Lung (tissue), 12 donors: ENCODE results near the gene MST1. TPM values are rescaled to one million over a fixed set of nuclear protein-coding genes. Genes with fewer than 3 reads are reported as not detected.

ENCODE experiments used
- ATAC-seq: fragments of 200-7000 bp; cut with Tn5 transposase; one replicate; pipeline ENCODE4 v1.9.1; 2020; ENCODE audit warnings: moderate number of reproducible peaks; ENCODE audit not compliant: insufficient read depth, low FRiP score
- DNase-seq, 3 donors: peaks; one replicate each; pipeline ENCODE4 v3.0.0-alpha.2; 2013 to 2017
- H3K27ac ChIP-seq, 2 donors: one replicate each; pipeline ENCODE4 v1.5.1; 2013; ENCODE audit warnings: mild to moderate bottlenecking in 2 of 2, moderate library complexity in 2 of 2, control low read depth in 1 of 2, inconsistent platforms in 1 of 2, low read depth in 1 of 2, low read length in 1 of 2
- H3K27me3 ChIP-seq, 3 donors: one replicate each; pipeline ENCODE4 v1.5.1; 2013; ENCODE audit warnings: low read length in 2 of 3; ENCODE audit not compliant: control insufficient read depth in 3 of 3, insufficient read depth in 3 of 3
- H3K36me3 ChIP-seq, 4 donors: one replicate each; pipeline ENCODE4 v1.5.1; 2013; ENCODE audit warnings: low read length in 4 of 4, mild to moderate bottlenecking in 1 of 4, moderate library complexity in 1 of 4; ENCODE audit not compliant: control insufficient read depth in 4 of 4, insufficient read depth in 4 of 4
- H3K4me1 ChIP-seq, 5 donors: one replicate each; pipeline ENCODE4 v1.5.1; 2013; ENCODE audit warnings: low read length in 5 of 5, mild to moderate bottlenecking in 2 of 5, moderate library complexity in 1 of 5; ENCODE audit not compliant: control insufficient read depth in 5 of 5, insufficient read depth in 5 of 5
- H3K4me3 ChIP-seq: one replicate; pipeline ENCODE4 v1.5.1; 2013; ENCODE audit warnings: mild to moderate bottlenecking, control low read depth, moderate library complexity
- H3K9ac ChIP-seq, 2 donors: one replicate each; pipeline ENCODE4 v1.5.1; 2013; ENCODE audit warnings: low read length in 2 of 2, control low read depth in 1 of 2; ENCODE audit not compliant: insufficient read depth in 1 of 2
- H3K9me3 ChIP-seq, 4 donors: one replicate each; pipeline ENCODE4 v1.5.1; 2013; ENCODE audit warnings: low read length in 3 of 4, mild to moderate bottlenecking in 1 of 4, moderate library complexity in 1 of 4; ENCODE audit not compliant: control insufficient read depth in 4 of 4, insufficient read depth in 3 of 4
- WGBS, 2 donors: extraction: QIAGEN DNeasy Blood & Tissue Kit; methylation state at CpG; one replicate each; pipeline ENCODE4 v1.1.7; 2013; 5-methylcytosine and 5-hydroxymethylcytosine counted together
- polyA plus RNA-seq, 2 donors: library from polyadenylated mRNA; stranded (reverse); fragments of 200-250 nt; gene quantifications; one replicate each; pipeline ENCODE4 v1.2.1, GENCODE V29; 2013
- total RNA-seq, 2 donors: library from RNA; depleted of rRNA in 1 of 2; stranded (reverse); fragments of >200 nt in 1 of 2; gene quantifications; one replicate each; pipeline ENCODE4 v1.2.1, GENCODE V29; 2014 to 2021
- TF ChIP-seq, protein P1 (sequence below): IDR thresholded peaks from 2 replicates; pipeline ENCODE4 v1.5.1; 2012; ENCODE audit warnings: mild to moderate bottlenecking; ENCODE audit errors: control extremely low read depth, extremely low read depth
- donor health status: control.
- donor health status: control.
- donor health status: Bipolar disorder and iron deficiency.
- donor health status: healthy.
- donor health status: DM: yes; HTN: yes; CAD: no.

The MST1 gene
- total and polyA plus RNA-seq, 4 donors: 8.3 to 27.0 (median 17.2) TPM

DNA sequence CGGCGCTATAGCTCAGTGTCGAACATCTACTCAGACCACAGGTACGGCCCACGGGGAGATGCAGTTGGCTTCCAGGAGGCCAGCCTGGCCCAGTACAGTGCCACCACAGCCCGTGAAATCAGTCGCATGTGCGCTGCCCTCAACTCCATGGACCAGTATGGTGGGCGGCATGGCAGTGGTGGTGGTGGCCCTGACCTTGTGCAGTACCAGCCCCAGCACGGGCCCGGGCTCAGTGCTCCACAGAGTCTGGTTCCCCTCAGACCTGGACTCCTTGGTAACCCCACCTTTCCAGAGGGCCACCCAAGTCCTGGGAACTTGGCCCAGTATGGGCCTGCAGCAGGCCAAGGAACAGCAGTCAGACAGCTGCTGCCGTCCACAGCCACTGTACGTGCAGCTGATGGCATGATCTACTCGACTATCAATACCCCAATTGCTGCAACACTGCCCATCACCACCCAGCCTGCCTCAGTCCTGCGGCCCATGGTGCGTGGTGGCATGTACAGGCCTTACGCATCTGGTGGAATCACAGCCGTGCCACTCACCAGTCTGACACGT, 33.5 kb downstream of the MST1 start:
- H3K4me1 ChIP-seq: no peaks in the 10 kb centered on the region
- TF ChIP-seq, protein P1, sequence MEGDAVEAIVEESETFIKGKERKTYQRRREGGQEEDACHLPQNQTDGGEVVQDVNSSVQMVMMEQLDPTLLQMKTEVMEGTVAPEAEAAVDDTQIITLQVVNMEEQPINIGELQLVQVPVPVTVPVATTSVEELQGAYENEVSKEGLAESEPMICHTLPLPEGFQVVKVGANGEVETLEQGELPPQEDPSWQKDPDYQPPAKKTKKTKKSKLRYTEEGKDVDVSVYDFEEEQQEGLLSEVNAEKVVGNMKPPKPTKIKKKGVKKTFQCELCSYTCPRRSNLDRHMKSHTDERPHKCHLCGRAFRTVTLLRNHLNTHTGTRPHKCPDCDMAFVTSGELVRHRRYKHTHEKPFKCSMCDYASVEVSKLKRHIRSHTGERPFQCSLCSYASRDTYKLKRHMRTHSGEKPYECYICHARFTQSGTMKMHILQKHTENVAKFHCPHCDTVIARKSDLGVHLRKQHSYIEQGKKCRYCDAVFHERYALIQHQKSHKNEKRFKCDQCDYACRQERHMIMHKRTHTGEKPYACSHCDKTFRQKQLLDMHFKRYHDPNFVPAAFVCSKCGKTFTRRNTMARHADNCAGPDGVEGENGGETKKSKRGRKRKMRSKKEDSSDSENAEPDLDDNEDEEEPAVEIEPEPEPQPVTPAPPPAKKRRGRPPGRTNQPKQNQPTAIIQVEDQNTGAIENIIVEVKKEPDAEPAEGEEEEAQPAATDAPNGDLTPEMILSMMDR: no peak
- WGBS, 2 donors: 96 to 97% methylated on average over 19 of the region's 19 CpGs
- no peak overlapping the region for H3K9ac ChIP-seq
- no peaks in the 10 kb centered on the region for H3K27me3 ChIP-seq
- DNase-seq: no peak
- ATAC-seq: no peak
- H3K9me3 ChIP-seq: peaks cover 0 to 1% (median 0%) of the 10 kb centered on the region in 4 donors
- H3K36me3 ChIP-seq: no peaks in the 10 kb centered on the region
- no peak overlapping the region for H3K4me3 ChIP-seq
- no peak overlapping the region for H3K27ac ChIP-seq

DNA sequence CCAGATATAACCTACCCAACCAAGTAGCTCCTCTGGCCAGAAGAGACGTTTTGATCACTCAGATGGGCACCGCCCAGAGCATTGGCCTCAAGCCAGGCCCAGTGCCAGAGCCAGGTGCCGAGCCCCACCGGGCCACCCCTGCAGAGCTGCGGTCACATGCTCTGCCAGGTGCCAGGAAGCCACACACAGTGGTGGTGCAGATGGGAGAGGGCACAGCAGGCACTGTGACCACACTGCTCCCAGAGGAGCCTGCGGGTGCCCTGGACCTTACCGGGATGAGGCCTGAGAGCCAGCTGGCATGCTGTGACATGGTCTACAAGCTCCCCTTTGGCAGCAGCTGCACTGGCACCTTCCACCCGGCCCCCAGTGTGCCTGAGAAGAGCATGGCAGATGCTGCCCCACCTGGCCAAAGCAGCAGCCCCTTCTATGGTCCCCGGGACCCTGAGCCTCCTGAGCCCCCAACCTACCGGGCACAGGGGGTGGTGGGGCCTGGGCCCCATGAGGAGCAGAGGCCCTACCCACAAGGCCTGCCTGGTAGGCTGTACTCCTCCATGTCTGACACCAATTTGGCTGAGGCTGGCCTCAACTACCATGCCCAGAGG, 34.2 kb downstream of the MST1 start:
- Histone ChIP-seq H3K27me3 (no peaks in the 10 kb centered on the region), H3K27ac (no peak overlapping the region), H3K4me3 (no peak overlapping the region), H3K4me1 (no peaks in the 10 kb centered on the region), H3K36me3 (no peaks in the 10 kb centered on the region), H3K9ac (no peak overlapping the region), H3K9me3 (peaks cover 0 to 1% (median 0%) of the 10 kb centered on the region in 4 donors)
- WGBS, 2 donors: 68 to 75% methylated on average over 10 of the region's 10 CpGs
- TF ChIP-seq, protein P1: no peak
- DNase-seq (no peak), ATAC-seq (no peak)

DNA sequence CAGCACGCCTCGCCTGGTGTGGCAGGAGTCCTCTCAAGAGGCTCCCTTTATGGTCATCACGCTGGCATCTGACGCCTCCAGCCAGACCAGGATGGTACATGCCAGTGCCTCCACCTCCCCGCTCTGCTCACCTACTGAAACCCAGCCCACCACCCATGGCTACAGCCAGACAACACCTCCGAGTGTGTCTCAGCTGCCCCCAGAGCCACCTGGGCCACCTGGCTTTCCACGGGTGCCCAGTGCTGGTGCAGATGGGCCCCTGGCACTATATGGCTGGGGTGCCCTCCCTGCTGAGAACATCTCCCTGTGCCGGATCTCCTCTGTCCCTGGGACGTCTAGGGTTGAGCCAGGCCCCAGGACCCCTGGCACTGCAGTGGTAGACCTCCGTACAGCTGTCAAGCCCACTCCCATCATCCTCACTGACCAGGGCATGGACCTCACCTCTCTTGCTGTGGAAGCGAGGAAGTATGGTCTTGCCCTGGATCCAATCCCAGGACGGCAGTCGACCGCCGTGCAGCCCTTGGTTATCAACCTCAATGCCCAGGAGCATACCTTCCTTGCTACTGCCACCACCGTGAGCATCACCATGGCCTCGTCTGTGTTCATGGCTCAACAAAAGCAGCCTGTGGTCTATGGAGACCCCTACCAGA, 35.0 kb downstream of the MST1 start:
- 89 to 98% methylated on average over 17 of the region's 17 CpGs for WGBS, 2 donors
- no peaks in the 10 kb centered on the region for H3K27me3 ChIP-seq
- H3K36me3 ChIP-seq: no peaks in the 10 kb centered on the region
- H3K4me3 ChIP-seq: no peak overlapping the region
- DNase-seq (no peak), ATAC-seq (no peak)
- H3K9me3 ChIP-seq: peaks cover 0 to 1% (median 0%) of the 10 kb centered on the region in 4 donors
- no peak overlapping the region for H3K27ac ChIP-seq
- TF ChIP-seq, protein P1: no peak
- no peaks in the 10 kb centered on the region for H3K4me1 ChIP-seq
- H3K9ac ChIP-seq: no peak overlapping the region
